Smooth muscle cell (in vitro differentiated cells): ENCODE data around the gene MTIF3. TPM values are rescaled to one million over a fixed set of nuclear protein-coding genes. Genes with fewer than 3 reads are reported as not detected.

Experiments
- DNase-seq: peaks from one replicate; lab custom pipeline; 2025; ENCODE audit not compliant: unreplicated experiment; lab: John Stamatoyannopoulos, UW
- H2AFZ ChIP-seq: fragments of 200-600 bp; sonication (generic); 2 replicates; pipeline ENCODE4 v1.6.0; 2016; ENCODE audit warnings: antibody characterized with exemption, low read depth, mild to moderate bottlenecking
- H3F3A ChIP-seq: fragments of 200-600 bp; sonication (generic); 2 replicates; pipeline ENCODE4 v1.6.0; 2017; ENCODE audit warnings: antibody characterized with exemption, low read depth
- H3K27ac ChIP-seq: fragments of 200-600 bp; sonication (generic); 2 replicates; pipeline ENCODE4 v1.5.1; 2016; ENCODE audit warnings: low read depth, mild to moderate bottlenecking
- H3K27me3 ChIP-seq: fragments of 200-600 bp; sonication (generic); 2 replicates; pipeline ENCODE4 v1.6.1; 2016; ENCODE audit warnings: low read depth, mild to moderate bottlenecking
- H3K36me3 ChIP-seq: fragments of 200-600 bp; sonication (generic); 2 replicates; pipeline ENCODE4 v1.5.1; 2016; ENCODE audit warnings: low read depth
- H3K4me1 ChIP-seq: fragments of 200-600 bp; sonication (generic); 2 replicates; pipeline ENCODE4 v1.5.1; 2016; ENCODE audit warnings: low read depth
- H3K4me2 ChIP-seq: fragments of 200-600 bp; sonication (generic); 2 replicates; pipeline ENCODE4 v1.6.0; 2016; ENCODE audit warnings: mild to moderate bottlenecking
- H3K4me3 ChIP-seq: fragments of 200-600 bp; sonication (generic); 2 replicates; pipeline ENCODE4 v1.5.1; 2016; ENCODE audit warnings: mild to moderate bottlenecking
- H3K79me2 ChIP-seq: fragments of 200-600 bp; sonication (generic); 2 replicates; pipeline ENCODE4 v1.6.0; 2016; ENCODE audit warnings: low read depth, mild to moderate bottlenecking
- H3K9ac ChIP-seq: fragments of 200-600 bp; sonication (generic); 2 replicates; pipeline ENCODE4 v1.6.0; 2016; ENCODE audit warnings: low read depth
- H3K9me3 ChIP-seq: fragments of 200-600 bp; sonication (generic); replicated peaks from 2 replicates; pipeline ENCODE4 v1.5.1; 2016; ENCODE audit warnings: low read depth
- H4K20me1 ChIP-seq: fragments of 200-600 bp; sonication (generic); 2 replicates; pipeline ENCODE4 v1.6.0; 2016; ENCODE audit warnings: low read depth
- CTCF ChIP-seq: fragments of 200-600 bp; sonication (generic); IDR thresholded peaks from 2 replicates; pipeline ENCODE4 v1.5.1; 2017; ENCODE audit warnings: borderline replicate concordance, mild to moderate bottlenecking, antibody characterized with exemption; ENCODE audit not compliant: insufficient read depth, poor library complexity, severe bottlenecking
- WGBS: methylation state at CpG from one replicate; pipeline ENCODE4 v1.1.7; 2016; ENCODE audit warnings: low lambda C conversion rate; 5-methylcytosine and 5-hydroxymethylcytosine counted together
- polyA plus RNA-seq: library from polyadenylated mRNA; unstranded; fragments of >200 nt; fragmentation: Nextera tagmentation; extraction: Ambion mirVana; gene quantifications from 2 replicates; pipeline ENCODE4 v1.2.1, GENCODE V29; 2016
- total RNA-seq: library from RNA; depleted of rRNA; stranded (reverse); fragments of >200 nt; gene quantifications from 2 replicates; pipeline ENCODE4 v1.2.3, GENCODE V29; 2014

Gene MTIF3
- total and polyA plus RNA-seq, 2 experiments from 2014 or later, result 57.0 to 60.5 TPM

GRCh38 chr13:27405546-27406134, 44.7 kb downstream of the MTIF3 start:
- Histone ChIP-seq H3K4me2 (no peak overlapping the region), H3K4me1 (peaks cover 7% of the 10 kb centered on the region), H2AFZ (no peak overlapping the region), H3K27me3 (peaks cover 6% of the 10 kb centered on the region), H3K9me3 (no peaks in the 10 kb centered on the region), H4K20me1 (no peaks in the 10 kb centered on the region), H3K79me2 (no peaks in the 10 kb centered on the region), H3K36me3 (no peaks in the 10 kb centered on the region), H3K4me3 (no peak overlapping the region), H3F3A (peaks cover 4% of the 10 kb centered on the region), H3K27ac (no peak overlapping the region), H3K9ac (no peak overlapping the region)
- TF ChIP-seq CTCF, result no peak
- WGBS, result 94% methylated on average over 5 of the region's 5 CpGs
- DNase-seq, result no peak

- 96% methylated on average over 17 of the region's 17 CpGs for WGBS
- Histone ChIP-seq H3K27ac (no peak overlapping the region), H3K9ac (no peak overlapping the region), H3F3A (peaks cover 4% of the 10 kb centered on the region), H3K9me3 (no peaks in the 10 kb centered on the region), H3K79me2 (no peaks in the 10 kb centered on the region), H3K27me3 (peaks cover 6% of the 10 kb centered on the region), H4K20me1 (no peaks in the 10 kb centered on the region), H3K36me3 (no peaks in the 10 kb centered on the region), H3K4me2 (no peak overlapping the region), H3K4me3 (no peak overlapping the region), H2AFZ (no peak overlapping the region), H3K4me1 (peaks cover 7% of the 10 kb centered on the region)
- DNase-seq, result no peak
- TF ChIP-seq CTCF, result no peak
These were observed 45.7 kb downstream of the MTIF3 start for GRCh38 chr13:27404680-27405079.

- no peak overlapping the region for H3K4me3 ChIP-seq
- WGBS, result 35% methylated on average over 10 of the region's 10 CpGs
- no peak for DNase-seq
- TF ChIP-seq CTCF, result no peak
- peak overlapping the region; percentile 56 for H3K4me2 ChIP-seq
- H3K9me3 ChIP-seq, result no peaks in the 10 kb centered on the region
- peak overlapping the region; percentile 40 for H3K27ac ChIP-seq
- no peaks in the 10 kb centered on the region for H4K20me1 ChIP-seq
- no peaks in the 10 kb centered on the region for H3K79me2 ChIP-seq
- peak overlapping the region; percentile 28 for H2AFZ ChIP-seq
- H3K4me1 ChIP-seq, result peaks cover 7% of the 10 kb centered on the region
- no peaks in the 10 kb centered on the region for H3K36me3 ChIP-seq
- peaks cover 6% of the 10 kb centered on the region for H3K27me3 ChIP-seq
- peaks cover 4% of the 10 kb centered on the region for H3F3A ChIP-seq
- H3K9ac ChIP-seq, result no peak overlapping the region
These were observed 46.5 kb downstream of the MTIF3 start for GRCh38 chr13:27403727-27404385.
